Stimulated activated CD4-positive, alpha-beta T cell treated with anti-CD3 and anti-CD28 coated beads, Interleukin-4, amount 100 ng/mL, for 48 hours (primary cell): ENCODE data around the gene PITPNM3.

Experiments
- DNase-seq, 2 donors: peaks; one replicate each; pipeline ENCODE4 v3.0.0-alpha.2; 2020; ENCODE audit warnings: low read depth in 2 of 2

Gene PITPNM3

GRCh38 chr17:6479622-6480302 is 76.6 kb downstream of the PITPNM3 start:
- no peak for DNase-seq

- no peak for DNase-seq
Measured at GRCh38 chr17:6478486-6478885, 77.9 kb downstream of the PITPNM3 start.

- DNase-seq = no peak
Measured at GRCh38 chr17:6477831-6478383, 78.4 kb downstream of the PITPNM3 start.

- no peak for DNase-seq
Measured at GRCh38 chr17:6476810-6477179, 79.6 kb downstream of the PITPNM3 start.

- no peak for DNase-seq
Measured at GRCh38 chr17:6476076-6476809, 80.1 kb downstream of the PITPNM3 start.

GRCh38 chr17:6475411-6475810 is 80.9 kb downstream of the PITPNM3 start:
- DNase-seq = no peak

- no peak for DNase-seq
Measured at GRCh38 chr17:6474906-6475305, 81.4 kb downstream of the PITPNM3 start.

- no peak for DNase-seq
Measured at GRCh38 chr17:6474376-6474775, 82.0 kb downstream of the PITPNM3 start.

GRCh38 chr17:6473128-6473767 is 83.1 kb downstream of the PITPNM3 start:
- DNase-seq = peak; percentile 48 to 65

GRCh38 chr17:6472517-6472916 is 83.8 kb downstream of the PITPNM3 start:
- no peak for DNase-seq

GRCh38 chr17:6471531-6472465 is 84.6 kb downstream of the PITPNM3 start:
- DNase-seq = no peak

GRCh38 chr17:6470751-6471521 is 85.4 kb downstream of the PITPNM3 start:
- no peak for DNase-seq

GRCh38 chr17:6470146-6470718 is 86.1 kb downstream of the PITPNM3 start:
- no peak for DNase-seq

- no peak for DNase-seq
Measured at GRCh38 chr17:6468051-6468790, 88.1 kb downstream of the PITPNM3 start.

- DNase-seq = no peak
Measured at GRCh38 chr17:6467567-6467966, 88.8 kb downstream of the PITPNM3 start.

- DNase-seq = no peak
Measured at GRCh38 chr17:6465206-6466003, 91.0 kb downstream of the PITPNM3 start.

- no peak for DNase-seq
Measured at GRCh38 chr17:6464446-6465041, 91.8 kb downstream of the PITPNM3 start.
